GM12878 (cell line): ENCODE data around the gene KCNA2. TPM values are rescaled to one million over a fixed set of nuclear protein-coding genes. Genes with fewer than 3 reads are reported as not detected.

Experiments used
- ATAC-seq: fragments of 200-7000 bp; cut with Tn5 transposase; 3 replicates; pipeline ENCODE4 v1.9.1; 2020; ENCODE audit warnings: mild to moderate bottlenecking, moderate library complexity
- BruUV-seq: library from RNA; stranded (reverse); fragments of 400-500 nt; replicated peaks from 2 replicates; lab custom pipeline; 2021; lab: Mats Ljungman, UMichigan
- CTCF ChIA-PET: fragments of 300-600 bp; sonication (Branson Sonifier 250); formaldehyde crosslinking; extraction: SDS; loops from one replicate; lab custom pipeline; 2021; ENCODE audit warnings: inconsistent platforms; lab: Yijun Ruan, JAX
- POLR2A ChIA-PET: fragments of 350-600 bp; formaldehyde crosslinking; extraction: SDS; loops from one replicate; lab custom pipeline; 2021; ENCODE audit warnings: inconsistent platforms; lab: Charles Lee
- RAD21 ChIA-PET: fragments of 300-600 bp; sonication (Branson Sonifier 250); formaldehyde crosslinking; loops from one replicate; lab custom pipeline; 2023; ENCODE audit warnings: antibody characterized with exemption; ENCODE audit not compliant: unreplicated experiment; lab: Charles Lee
- SMC1A ChIA-PET: fragments of 300-600 bp; sonication (Branson Sonifier 250); formaldehyde crosslinking; loops from one replicate; lab custom pipeline; 2023; ENCODE audit not compliant: unreplicated experiment, uncharacterized antibody; lab: Charles Lee
- DNase-seq: peaks from one replicate; pipeline ENCODE4 v3.0.0-alpha.2; 2011; ENCODE audit warnings: low read depth, low spot score
- FAIRE-seq: peaks from 3 replicates; lab custom pipeline; 2011; peaks lifted over from hg19 to GRCh38; lab: Jason Lieb, UNC
- H2AFZ ChIP-seq: 2 replicates; pipeline ENCODE4 v1.6.0; 2011; ENCODE audit warnings: low read depth, low read length, control low read depth; ENCODE audit not compliant: control insufficient read depth
- H3K27ac ChIP-seq: 2 replicates; pipeline ENCODE4 v1.5.1; 2011; ENCODE audit warnings: control low read depth; ENCODE audit not compliant: control insufficient read depth, insufficient read depth
- H3K27me3 ChIP-seq, 2 experiments: replicated peaks in 1 of 2; 2 replicates each; pipeline versions ENCODE4 v1.6.0 to v1.6.1; 2011; ENCODE audit warnings: low read length in 1 of 2; ENCODE audit not compliant: control insufficient read depth in 2 of 2, insufficient read depth in 2 of 2
- H3K36me3 ChIP-seq, 2 experiments: 2 replicates each; pipeline ENCODE4 v1.5.1; 2011; ENCODE audit warnings: low read length in 1 of 2; ENCODE audit not compliant: control insufficient read depth in 2 of 2, insufficient read depth in 2 of 2
- H3K4me1 ChIP-seq: 2 replicates; pipeline ENCODE4 v1.6.1; 2011; ENCODE audit warnings: mild to moderate bottlenecking, low read length, moderate library complexity, mixed read lengths; ENCODE audit not compliant: control insufficient read depth, insufficient read depth
- H3K4me2 ChIP-seq: 2 replicates; pipeline ENCODE4 v1.6.0; 2011; ENCODE audit warnings: control low read depth; ENCODE audit not compliant: control insufficient read depth, insufficient read depth
- H3K4me3 ChIP-seq: fragments of 200-600 bp; sonication (generic); 2 replicates; pipeline ENCODE4 v1.5.1; 2016
- H3K79me2 ChIP-seq: 2 replicates; pipeline ENCODE4 v1.6.0; 2011; ENCODE audit warnings: low read length; ENCODE audit not compliant: control insufficient read depth, insufficient read depth
- H3K9ac ChIP-seq: 2 replicates; pipeline ENCODE4 v1.8.0; 2011; ENCODE audit warnings: low read length, control low read depth, mixed read lengths; ENCODE audit not compliant: control insufficient read depth, insufficient read depth
- H3K9me3 ChIP-seq: replicated peaks from 3 replicates; pipeline ENCODE4 v1.5.1; 2011; ENCODE audit warnings: mild to moderate bottlenecking, low read length; ENCODE audit not compliant: control insufficient read depth, insufficient read depth
- H4K20me1 ChIP-seq: 2 replicates; pipeline ENCODE4 v1.6.0; 2011; ENCODE audit not compliant: control insufficient read depth, insufficient read depth
- ATF3 ChIP-seq: IDR thresholded peaks from 2 replicates; pipeline ENCODE4 v1.6.1; 2011; ENCODE audit warnings: low read depth, mild to moderate bottlenecking, low read length, moderate library complexity, borderline replicate concordance; ENCODE audit errors: extremely low read depth
- BMI1 ChIP-seq: fragments of 450-650 bp; IDR thresholded peaks from 2 replicates; pipeline ENCODE4 v1.6.1; 2016; ENCODE audit warnings: mild to moderate bottlenecking, moderate library complexity, borderline replicate concordance
- CEBPZ ChIP-seq: fragments of 150-350 bp; IDR thresholded peaks from 2 replicates; pipeline ENCODE4 v1.6.1; 2016; ENCODE audit warnings: low read depth, low read length
- GABPA ChIP-seq: IDR thresholded peaks from 2 replicates; pipeline ENCODE4 v1.6.1; 2014; ENCODE audit warnings: antibody characterized with exemption, low read depth, mild to moderate bottlenecking, inconsistent platforms
- HDAC2 ChIP-seq: fragments of 200-600 bp; sonication (generic); IDR thresholded peaks from 2 replicates; pipeline ENCODE4 v1.6.1; 2017
- HDAC6 ChIP-seq: fragments of 200-600 bp; sonication (generic); IDR thresholded peaks from one replicate; pipeline ENCODE4 v1.8.0; 2017; ENCODE audit warnings: antibody characterized with exemption; ENCODE audit not compliant: unreplicated experiment
- IRF4 ChIP-seq: IDR thresholded peaks from 2 replicates; pipeline ENCODE4 v1.6.1; 2011; ENCODE audit warnings: low read depth, low read length
- NR2F1 ChIP-seq: fragments of 450-650 bp; conservative IDR thresholded peaks from 2 replicates; pipeline ENCODE4 v1.6.1; 2017; ENCODE audit warnings: mild to moderate bottlenecking
- PBX3 ChIP-seq: IDR thresholded peaks from 2 replicates; pipeline ENCODE4 v1.6.1; 2011; ENCODE audit warnings: mild to moderate bottlenecking, low read depth, low read length, moderate library complexity; ENCODE audit not compliant: insufficient replicate concordance
- POLR2A ChIP-seq: IDR thresholded peaks from 2 replicates; pipeline ENCODE4 v1.6.1; 2011; ENCODE audit warnings: low read depth, mild to moderate bottlenecking, low read length
- SKIL ChIP-seq: fragments of 450-650 bp; IDR thresholded peaks from 2 replicates; pipeline ENCODE4 v1.6.1; 2017; ENCODE audit warnings: mild to moderate bottlenecking, low read depth, inconsistent platforms; ENCODE audit not compliant: poor library complexity, severe bottlenecking
- SMC3 ChIP-seq: IDR thresholded peaks from 2 replicates; pipeline ENCODE4 v1.6.1; 2011; ENCODE audit warnings: low read length, improper control_type of control experiment, borderline replicate concordance
- ZNF592 ChIP-seq: fragments of 450-650 bp; IDR thresholded peaks from 2 replicates; pipeline ENCODE4 v1.6.1; 2017; ENCODE audit warnings: mild to moderate bottlenecking, moderate library complexity
- ZNF622 ChIP-seq: fragments of 450-650 bp; IDR thresholded peaks from 2 replicates; pipeline ENCODE4 v1.6.1; 2017; ENCODE audit warnings: mild to moderate bottlenecking, inconsistent platforms
- WGBS: methylation state at CpG from one replicate; pipeline ENCODE4 v1.1.6; 2016; ENCODE audit warnings: low lambda C conversion rate; ENCODE audit not compliant: insufficient replicate concordance, insufficient coverage; ENCODE audit errors: missing lambda C conversion rate; 5-methylcytosine and 5-hydroxymethylcytosine counted together
- in situ Hi-C: fragments of 300-500 bp; cut with MboI; formaldehyde crosslinking; loops from 9 replicates; pipeline ENCODE4 v1.14.3; 2018; ENCODE audit warnings: mixed read lengths
- intact Hi-C: fragments of 100-400 bp; cut with micrococcal nuclease; formaldehyde crosslinking; loops from one replicate; pipeline ENCODE4 v1.14.2; 2022; ENCODE audit not compliant: unreplicated experiment
- polyA plus RNA-seq, 11 experiments: library from polyadenylated mRNA; depleted of rRNA in 4 of 11; unstranded in 6 of 11; stranded (reverse) in 5 of 11; fragments of >200 nt; fragmentation: Nextera tagmentation in 4 of 11; fragmentation: Illumina TruSeq in 1 of 11; extraction: Ambion mirVana in 4 of 11; extraction: Trizol in 1 of 11; gene quantifications; 1 replicate in 1 of 11; 2 replicates in 10 of 11; pipeline versions ENCODE4 v1.2.1 to v1.2.3, GENCODE V29; 2011 to 2016; ENCODE audit warnings: inconsistent platforms in 2 of 11, missing spikeins in 2 of 11, low read depth in 1 of 11
- total RNA-seq, 4 experiments: library from RNA; depleted of rRNA in 3 of 4; stranded (reverse); fragments of >200 nt in 3 of 4; fragmentation: Illumina TruSeq in 1 of 4; extraction: Trizol in 1 of 4; gene quantifications; 2 replicates each; pipeline versions ENCODE4 v1.2.1 to v1.2.3, GENCODE V29; 2013 to 2021

Gene KCNA2
- total and polyA plus RNA-seq, 10 of the 15 experiments (the other 5 are each of a cell fraction or from before 2014, with no cell fraction given): 0.02 to 0.56 (median 0.10) TPM; not detected in 2

GRCh38 chr1:110573314-110573713 lies 32.8 kb downstream of the KCNA2 start:
- no peak overlapping the region for H2AFZ ChIP-seq
- no peaks in the 10 kb centered on the region for H3K4me1 ChIP-seq
- intact Hi-C loops (no loop called here), in situ Hi-C loops (no loop called here)
- H3K4me3 ChIP-seq: no peak overlapping the region
- ATAC-seq (no peak), FAIRE-seq (no peak), DNase-seq (no peak)
- no peaks in the 10 kb centered on the region for H4K20me1 ChIP-seq
- ChIA-PET POLR2A (no interaction called here), SMC1A (interaction anchor here (1.2 to 1.4 kb wide), 3 partner anchors 15 to 78 kb away, joined by 3 read pairs; no protein-coding TSS in a partner anchor), RAD21 (no interaction called here), CTCF (interaction anchor here (1.2 to 2.6 kb wide), 3 partner anchors 9 to 206 kb away, joined by 3 to 9 read pairs (median 4); no protein-coding TSS in a partner anchor)
- H3K9me3 ChIP-seq: no peaks in the 10 kb centered on the region
- H3K36me3 ChIP-seq: no peaks in the 10 kb centered on the region
- no TSS peak for BruUV-seq
- no peak overlapping the region for H3K4me2 ChIP-seq
- WGBS: 0% methylated on average over 1 of the region's 1 CpG
- H3K27me3 ChIP-seq: no peaks in the 10 kb centered on the region; a peak in 1 of 4 replicates
- no peaks in the 10 kb centered on the region for H3K79me2 ChIP-seq
- H3K27ac ChIP-seq: no peak overlapping the region
- H3K9ac ChIP-seq: no peak overlapping the region
- TF ChIP-seq CEBPZ (no peak), BMI1 (no peak), PBX3 (no peak), IRF4 (no peak), SMC3 (no peak), HDAC6 (no peak), ATF3 (no peak), HDAC2 (no peak), ZNF622 (no peak), NR2F1 (no peak), GABPA (no peak), ZNF592 (no peak), POLR2A (no peak), SKIL (no peak)
